DOHH2 (cell line): ENCODE measurements around the gene NUP50.

ENCODE experiments used
- H3F3A ChIP-seq: fragments of 200-600 bp; sonication (generic), shearing (Covaris generic); 2 replicates; pipeline ENCODE4 v1.6.0; 2016; ENCODE audit warnings: antibody characterized with exemption, mild to moderate bottlenecking; ENCODE audit not compliant: control insufficient read depth, insufficient read depth
- H3K27ac ChIP-seq: fragments of 200-600 bp; sonication (generic); 2 replicates; pipeline ENCODE4 v1.5.1; 2014; ENCODE audit warnings: low read depth, mild to moderate bottlenecking, low read length, moderate library complexity
- H3K27me3 ChIP-seq: fragments of 200-600 bp; sonication (generic); 2 replicates; pipeline ENCODE4 v1.6.1; 2014; ENCODE audit warnings: mild to moderate bottlenecking, low read length, mixed read lengths; ENCODE audit not compliant: control insufficient read depth
- H3K36me3 ChIP-seq: fragments of 200-600 bp; sonication (generic); 2 replicates; pipeline ENCODE4 v1.6.1; 2014; ENCODE audit warnings: mild to moderate bottlenecking, low read length, moderate library complexity, mixed read lengths; ENCODE audit not compliant: control insufficient read depth
- H3K4me1 ChIP-seq: fragments of 200-600 bp; sonication (generic); 2 replicates; pipeline ENCODE4 v1.6.1; 2014; ENCODE audit warnings: mild to moderate bottlenecking, low read length, mixed read lengths; ENCODE audit not compliant: control insufficient read depth
- H3K4me2 ChIP-seq: fragments of 200-600 bp; sonication (generic); 2 replicates; pipeline ENCODE4 v1.6.0; 2014; ENCODE audit warnings: mild to moderate bottlenecking, low read length, moderate library complexity
- H3K4me3 ChIP-seq: fragments of 200-600 bp; sonication (generic); 2 replicates; pipeline ENCODE4 v1.5.1; 2014; ENCODE audit warnings: mild to moderate bottlenecking, low read length, mixed read lengths
- H3K79me2 ChIP-seq: fragments of 200-600 bp; sonication (generic); 2 replicates; pipeline ENCODE4 v1.6.1; 2014; ENCODE audit warnings: mild to moderate bottlenecking, low read length, mixed read lengths; ENCODE audit not compliant: control insufficient read depth
- H3K9me2 ChIP-seq: fragments of 200-600 bp; sonication (generic); replicated peaks from 2 replicates; pipeline ENCODE4 v1.6.1; 2014; ENCODE audit warnings: mild to moderate bottlenecking, low read length, mixed read lengths; ENCODE audit not compliant: control insufficient read depth
- H3K9me3 ChIP-seq: fragments of 200-600 bp; sonication (generic); 2 replicates; pipeline ENCODE4 v1.6.1; 2014; ENCODE audit warnings: antibody characterized with exemption, low read length, mixed read lengths; ENCODE audit not compliant: control insufficient read depth, insufficient read depth
- H4K20me1 ChIP-seq: fragments of 200-600 bp; sonication (generic); 2 replicates; pipeline ENCODE4 v1.6.0; 2014; ENCODE audit warnings: low read depth, mild to moderate bottlenecking, antibody characterized with exemption, low read length, moderate library complexity; ENCODE audit not compliant: control insufficient read depth, insufficient read depth
- CTCF ChIP-seq: fragments of 200-600 bp; sonication (generic); IDR thresholded peaks from one replicate; pipeline ENCODE4 v1.5.1; 2014; ENCODE audit warnings: antibody characterized with exemption, mild to moderate bottlenecking, low read depth, low read length; ENCODE audit not compliant: poor library complexity, severe bottlenecking
- EZH2phosphoT487 ChIP-seq: fragments of 200-600 bp; sonication (generic); IDR thresholded peaks from 2 replicates; pipeline ENCODE4 v1.6.1; 2017; ENCODE audit warnings: borderline replicate concordance, mild to moderate bottlenecking, antibody characterized with exemption, low read length, moderate library complexity, mixed read lengths

NUP50 gene

GRCh38 chr22:45229181-45229580 is 65.5 kb downstream of the NUP50 start:
- no peak overlapping the region for H3K27ac ChIP-seq
- H3F3A ChIP-seq: no peaks in the 10 kb centered on the region
- no peak overlapping the region for H3K4me2 ChIP-seq
- H3K9me2 ChIP-seq: no peaks in the 10 kb centered on the region
- H3K79me2 ChIP-seq: peaks cover 65% of the 10 kb centered on the region
- H3K27me3 ChIP-seq: no peaks in the 10 kb centered on the region
- TF ChIP-seq CTCF: no peak
- no peak for TF ChIP-seq EZH2phosphoT487
- H4K20me1 ChIP-seq: 0 out of 2 replicates have a peak, but pooled peaks cover 7% of the 10 kb centered on the region
- no peaks in the 10 kb centered on the region for H3K4me1 ChIP-seq
- no peak overlapping the region for H3K4me3 ChIP-seq
- no peaks in the 10 kb centered on the region for H3K9me3 ChIP-seq
- peaks cover 11% of the 10 kb centered on the region for H3K36me3 ChIP-seq

- Histone ChIP-seq H3K27ac (no peak overlapping the region), H3K4me1 (peaks cover 9% of the 10 kb centered on the region), H3K4me3 (no peak overlapping the region), H3K4me2 (no peak overlapping the region), H4K20me1 (0 out of 2 replicates have a peak, but pooled peaks cover 7% of the 10 kb centered on the region), H3F3A (no peaks in the 10 kb centered on the region), H3K79me2 (peaks cover 65% of the 10 kb centered on the region), H3K9me2 (no peaks in the 10 kb centered on the region), H3K9me3 (no peaks in the 10 kb centered on the region), H3K36me3 (peaks cover 20% of the 10 kb centered on the region), H3K27me3 (no peaks in the 10 kb centered on the region)
- no peak for TF ChIP-seq EZH2phosphoT487
- TF ChIP-seq CTCF: no peak
These were observed 66.4 kb downstream of the NUP50 start for GRCh38 chr22:45230026-45230721.

GRCh38 chr22:45231293-45231692 is 67.6 kb downstream of the NUP50 start:
- no peak overlapping the region for H3K4me2 ChIP-seq
- H3K27me3 ChIP-seq: no peaks in the 10 kb centered on the region
- peaks cover 4% of the 10 kb centered on the region; the same call in 1 of the 2 replicates for H3F3A ChIP-seq
- peaks cover 7% of the 10 kb centered on the region; the same call in 1 of the 2 replicates for H4K20me1 ChIP-seq
- peaks cover 20% of the 10 kb centered on the region for H3K4me1 ChIP-seq
- H3K9me3 ChIP-seq: no peaks in the 10 kb centered on the region
- peaks cover 29% of the 10 kb centered on the region for H3K36me3 ChIP-seq
- no peaks in the 10 kb centered on the region for H3K9me2 ChIP-seq
- TF ChIP-seq EZH2phosphoT487 (no peak), CTCF (no peak)
- H3K4me3 ChIP-seq: no peak overlapping the region
- H3K27ac ChIP-seq: no peak overlapping the region
- peaks cover 65% of the 10 kb centered on the region for H3K79me2 ChIP-seq
